H1 (cell line): ENCODE data around the gene METTL6.

Experiments
- EZH2 ChIP-seq: fragments of 200-600 bp; sonication (generic); IDR thresholded peaks from 2 replicates; pipeline ENCODE4 v1.7.1; 2012; ENCODE audit warnings: low read depth, mild to moderate bottlenecking, moderate library complexity, low read length, inconsistent platforms; ENCODE audit not compliant: severe bottlenecking
- JUN ChIP-seq: IDR thresholded peaks from 2 replicates; pipeline ENCODE4 v1.6.1; 2011; ENCODE audit warnings: low read depth, mild to moderate bottlenecking, improper control_type of control experiment, low read length
- KDM4A ChIP-seq: IDR thresholded peaks from one replicate; pipeline ENCODE4 v1.7.1; 2012; ENCODE audit warnings: low read depth, mild to moderate bottlenecking, moderate library complexity, low read length, inconsistent platforms; ENCODE audit not compliant: severe bottlenecking
- NRF1 ChIP-seq: IDR thresholded peaks from 2 replicates; pipeline ENCODE4 v1.6.1; 2011; ENCODE audit warnings: mild to moderate bottlenecking, low read depth, low read length, improper control_type of control experiment
- POLR2A ChIP-seq, 2 experiments: IDR thresholded peaks; 1 replicate in 1 of 2; 2 replicates in 1 of 2; pipeline ENCODE4 v1.6.1; 2011; ENCODE audit warnings: low read depth in 2 of 2, low read length in 2 of 2, mild to moderate bottlenecking in 2 of 2; ENCODE audit errors: control extremely low read depth in 1 of 2
- POLR2AphosphoS5 ChIP-seq: IDR thresholded peaks from 2 replicates; pipeline ENCODE4 v1.6.1; 2011; ENCODE audit warnings: low read depth, low read length
- SIN3A ChIP-seq, 2 experiments: IDR thresholded peaks in 1 of 2; conservative IDR thresholded peaks in 1 of 2; 2 replicates each; pipeline ENCODE4 v1.6.1; 2011 to 2012; ENCODE audit warnings: low read length in 2 of 2, improper control_type of control experiment in 1 of 2, low read depth in 1 of 2, mild to moderate bottlenecking in 1 of 2
- SP1 ChIP-seq: IDR thresholded peaks from 2 replicates; pipeline ENCODE4 v1.6.1; 2011; ENCODE audit warnings: low read depth, low read length
- TAF1 ChIP-seq: IDR thresholded peaks from 2 replicates; pipeline ENCODE4 v1.6.1; 2011; ENCODE audit warnings: mild to moderate bottlenecking, low read depth, low read length
- TCF12 ChIP-seq: IDR thresholded peaks from 2 replicates; pipeline ENCODE4 v1.6.1; 2011; ENCODE audit warnings: low read depth, mild to moderate bottlenecking, low read length
- TF ChIP-seq, protein P1 (sequence below), 3 experiments: IDR thresholded peaks; 1 replicate in 2 of 3; 2 replicates in 1 of 3; pipeline versions ENCODE4 v1.5.1 to v1.6.1; 2011; ENCODE audit warnings: low read length in 3 of 3, mild to moderate bottlenecking in 3 of 3, inconsistent platforms in 2 of 3, low read depth in 1 of 3, moderate library complexity in 1 of 3; ENCODE audit not compliant: insufficient read depth in 1 of 3; ENCODE audit errors: control extremely low read depth in 1 of 3

DNA sequence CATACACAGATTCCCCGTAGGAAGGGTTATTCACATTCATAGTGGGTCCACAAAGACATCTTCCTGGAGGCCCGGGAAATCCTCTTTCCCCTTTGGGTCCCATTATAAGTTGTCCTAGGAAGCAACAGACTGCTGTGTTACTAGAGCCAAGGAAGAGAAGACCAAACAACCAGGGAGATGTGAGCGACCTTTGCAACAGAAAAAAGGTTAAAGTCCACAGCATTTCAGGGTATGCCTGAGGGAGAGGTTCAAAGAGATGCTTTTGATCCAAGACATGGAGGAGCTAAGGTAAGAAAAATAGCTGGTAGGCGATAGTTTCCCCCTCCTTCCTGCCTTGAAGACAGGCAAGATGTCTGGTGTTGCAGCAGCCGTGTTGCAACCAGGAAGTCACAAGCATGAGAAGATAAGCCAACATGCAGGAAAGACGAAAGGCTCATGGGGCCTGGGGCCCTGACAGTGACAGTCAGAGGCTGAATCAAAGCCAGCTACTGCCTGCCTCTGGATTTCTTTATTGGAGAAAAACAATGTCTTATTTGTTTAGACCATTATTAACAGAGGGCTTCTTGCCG, 31.0 kb upstream of the METTL6 start:
- TF ChIP-seq, protein P1, sequence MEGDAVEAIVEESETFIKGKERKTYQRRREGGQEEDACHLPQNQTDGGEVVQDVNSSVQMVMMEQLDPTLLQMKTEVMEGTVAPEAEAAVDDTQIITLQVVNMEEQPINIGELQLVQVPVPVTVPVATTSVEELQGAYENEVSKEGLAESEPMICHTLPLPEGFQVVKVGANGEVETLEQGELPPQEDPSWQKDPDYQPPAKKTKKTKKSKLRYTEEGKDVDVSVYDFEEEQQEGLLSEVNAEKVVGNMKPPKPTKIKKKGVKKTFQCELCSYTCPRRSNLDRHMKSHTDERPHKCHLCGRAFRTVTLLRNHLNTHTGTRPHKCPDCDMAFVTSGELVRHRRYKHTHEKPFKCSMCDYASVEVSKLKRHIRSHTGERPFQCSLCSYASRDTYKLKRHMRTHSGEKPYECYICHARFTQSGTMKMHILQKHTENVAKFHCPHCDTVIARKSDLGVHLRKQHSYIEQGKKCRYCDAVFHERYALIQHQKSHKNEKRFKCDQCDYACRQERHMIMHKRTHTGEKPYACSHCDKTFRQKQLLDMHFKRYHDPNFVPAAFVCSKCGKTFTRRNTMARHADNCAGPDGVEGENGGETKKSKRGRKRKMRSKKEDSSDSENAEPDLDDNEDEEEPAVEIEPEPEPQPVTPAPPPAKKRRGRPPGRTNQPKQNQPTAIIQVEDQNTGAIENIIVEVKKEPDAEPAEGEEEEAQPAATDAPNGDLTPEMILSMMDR (IDR thresholded peaks at IDR 0.05; ENCODE audit: control extremely low read depth in 1 of 3, insufficient read depth in 1 of 3, low read depth in 1 of 3, low read length in 3 of 3): no peak
- no peak for TF ChIP-seq TAF1
- no peak for TF ChIP-seq SIN3A (conservative IDR thresholded peaks at IDR 0.05 in 1 of 2, IDR thresholded peaks at IDR 0.05 in 1 of 2; ENCODE audit: low read depth in 1 of 2, low read length in 2 of 2)
- no peak for TF ChIP-seq JUN
- no peak for TF ChIP-seq POLR2A (IDR thresholded peaks at IDR 0.05; ENCODE audit: control extremely low read depth in 1 of 2, low read depth in 2 of 2, low read length in 2 of 2)
- TF ChIP-seq KDM4A: no peak
- TF ChIP-seq SP1: no peak
- TF ChIP-seq POLR2AphosphoS5: no peak
- TF ChIP-seq TCF12: no peak
- TF ChIP-seq EZH2: no peak
- no peak for TF ChIP-seq NRF1
